T-helper 1 cell treated with Interleukin-12 subunit alpha and Interleukin-12 subunit beta and Interleukin-4 antibody, amounts not matched to agents 30 μg/mL and 1 μg/mL, for 36 hours (primary cell): Measurements from ENCODE around the gene UBR4.

Experiments used
- H3K27ac Mint-ChIP-seq: one replicate; pipeline ENCODE4 v1.8.0; 2021; ENCODE audit warnings: mild to moderate bottlenecking, mixed read lengths
- H3K27me3 Mint-ChIP-seq: one replicate; pipeline ENCODE4 v1.8.0; 2021; ENCODE audit warnings: low read depth, mixed read lengths
- H3K36me3 Mint-ChIP-seq: one replicate; pipeline ENCODE4 v1.8.0; 2021; ENCODE audit warnings: low read depth, mixed read lengths
- H3K4me1 Mint-ChIP-seq: one replicate; pipeline ENCODE4 v1.8.0; 2021; ENCODE audit warnings: low read depth, mixed read lengths
- H3K4me3 Mint-ChIP-seq: one replicate; pipeline ENCODE4 v1.8.0; 2021; ENCODE audit warnings: mild to moderate bottlenecking, moderate library complexity, mixed read lengths
- H3K9me3 Mint-ChIP-seq: one replicate; pipeline ENCODE4 v1.8.0; 2021; ENCODE audit warnings: mixed read lengths

The UBR4 gene

DNA sequence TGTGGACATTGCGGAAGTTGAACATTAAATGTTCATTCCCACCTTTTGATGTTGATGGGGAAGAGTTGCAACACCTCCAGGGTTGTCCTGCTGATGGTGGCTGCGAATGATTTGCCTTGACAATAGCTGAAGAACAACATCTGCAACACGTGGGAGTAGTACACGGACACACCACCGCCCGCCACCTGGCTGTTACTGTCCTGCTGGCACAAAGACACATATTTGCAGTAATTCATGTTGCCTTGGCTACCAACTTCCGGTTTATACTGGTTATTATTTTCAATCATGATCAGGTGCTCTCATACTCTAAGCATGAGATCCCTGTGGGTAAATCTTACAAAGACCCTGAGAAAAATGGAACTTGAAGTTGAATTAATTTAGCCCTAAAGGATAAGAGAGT, 55.2 kb downstream of the UBR4 start:
- no peaks in the 10 kb centered on the region for H3K9me3 Mint-ChIP-seq
- peaks cover 5% of the 10 kb centered on the region for H3K4me1 Mint-ChIP-seq
- no peaks in the 10 kb centered on the region for H3K27me3 Mint-ChIP-seq
- H3K36me3 Mint-ChIP-seq: peaks cover 67% of the 10 kb centered on the region
- H3K27ac Mint-ChIP-seq: no peak overlapping the region
- H3K4me3 Mint-ChIP-seq: no peak overlapping the region

DNA sequence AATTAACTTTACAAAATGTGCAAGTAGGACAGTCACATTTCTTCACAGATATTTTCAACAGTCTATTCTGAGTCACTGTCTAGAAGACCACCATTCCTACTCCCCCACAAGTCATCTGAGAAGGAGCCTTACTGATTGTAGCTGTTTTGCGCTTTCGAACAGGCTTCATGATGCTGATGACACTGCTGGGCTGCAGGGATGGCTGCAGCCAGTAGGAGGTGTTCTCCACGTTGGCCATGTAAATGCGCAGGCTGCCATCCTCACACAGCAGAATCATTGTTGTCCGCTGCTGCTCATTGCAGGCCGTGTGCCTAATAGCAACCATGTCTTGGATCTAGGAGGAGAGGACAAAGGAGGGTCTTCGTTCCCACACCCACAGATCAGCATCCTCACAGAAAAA, 56.9 kb downstream of the UBR4 start:
- no peak overlapping the region for H3K27ac Mint-ChIP-seq
- no peak overlapping the region for H3K4me3 Mint-ChIP-seq
- no peaks in the 10 kb centered on the region for H3K27me3 Mint-ChIP-seq
- peaks cover 76% of the 10 kb centered on the region for H3K36me3 Mint-ChIP-seq
- no peaks in the 10 kb centered on the region for H3K9me3 Mint-ChIP-seq
- H3K4me1 Mint-ChIP-seq: peaks cover 5% of the 10 kb centered on the region

DNA sequence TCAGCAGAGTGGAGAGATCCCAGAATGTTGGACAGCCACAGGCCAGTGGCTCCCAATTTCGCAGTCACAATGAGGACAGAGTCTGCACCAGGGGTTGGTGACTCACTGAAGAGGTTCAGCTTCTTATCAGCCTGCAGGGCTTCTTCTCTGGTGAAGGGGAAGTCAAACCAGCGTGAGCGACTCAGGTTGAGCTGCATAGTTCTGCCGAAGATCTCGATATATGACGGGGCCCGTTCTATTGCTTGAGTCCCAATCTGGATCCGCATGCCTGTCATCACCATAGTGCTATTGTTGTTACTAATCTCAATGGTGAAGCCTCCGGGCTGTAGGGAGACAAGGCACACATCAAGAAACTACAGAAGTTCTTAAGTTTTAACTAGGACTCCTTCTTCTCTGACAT, 58.5 kb downstream of the UBR4 start:
- Mint-ChIP-seq H3K9me3 (no peaks in the 10 kb centered on the region), H3K27ac (no peak overlapping the region), H3K4me3 (no peak overlapping the region), H3K4me1 (peaks cover 2% of the 10 kb centered on the region), H3K36me3 (peaks cover 79% of the 10 kb centered on the region), H3K27me3 (no peaks in the 10 kb centered on the region)

DNA sequence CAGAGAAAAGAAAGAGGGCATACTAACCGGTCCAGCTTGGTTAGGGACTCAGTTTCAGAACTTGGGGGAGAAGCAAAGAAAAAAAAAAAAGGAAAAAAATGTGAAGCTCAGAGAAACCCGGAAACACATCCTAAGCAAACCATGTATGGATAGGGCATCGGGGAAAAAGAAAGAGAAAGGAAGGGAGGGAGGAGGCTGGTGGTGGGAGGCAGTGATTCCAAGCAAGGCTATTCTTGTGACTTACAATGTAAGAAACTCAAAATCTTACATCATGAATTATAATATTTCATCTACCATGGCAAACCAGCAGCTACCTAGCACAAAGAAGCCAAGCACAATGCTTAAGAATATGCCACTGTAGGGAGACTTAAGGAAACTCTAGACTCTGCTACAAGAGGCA, 60.3 kb downstream of the UBR4 start:
- no peaks in the 10 kb centered on the region for H3K9me3 Mint-ChIP-seq
- H3K4me1 Mint-ChIP-seq: no peaks in the 10 kb centered on the region
- no peak overlapping the region for H3K4me3 Mint-ChIP-seq
- no peaks in the 10 kb centered on the region for H3K27me3 Mint-ChIP-seq
- no peak overlapping the region for H3K27ac Mint-ChIP-seq
- peaks cover 86% of the 10 kb centered on the region for H3K36me3 Mint-ChIP-seq

DNA sequence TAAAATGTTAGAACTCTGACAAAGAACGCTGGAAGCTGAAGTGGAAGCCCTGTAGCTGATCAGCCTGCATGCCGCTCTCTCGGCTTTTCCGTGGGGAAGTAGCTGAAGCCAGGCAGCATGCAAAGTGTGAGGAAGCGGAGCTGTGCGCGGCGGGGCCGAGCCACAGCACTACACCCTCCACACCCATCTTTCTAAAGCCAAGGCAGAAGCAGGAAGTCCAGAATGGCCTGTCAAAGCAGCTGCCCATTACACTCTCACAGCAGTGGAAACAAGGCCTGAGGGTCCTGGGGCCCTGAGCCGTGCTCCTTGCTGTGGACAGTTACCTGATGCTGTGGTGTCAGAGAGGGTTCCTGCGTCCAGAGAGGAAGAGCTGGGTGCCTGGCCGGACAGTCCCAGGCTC, 69.6 kb downstream of the UBR4 start:
- no peak overlapping the region for H3K4me3 Mint-ChIP-seq
- H3K4me1 Mint-ChIP-seq: no peaks in the 10 kb centered on the region
- no peak overlapping the region for H3K27ac Mint-ChIP-seq
- H3K36me3 Mint-ChIP-seq: peaks cover 68% of the 10 kb centered on the region
- no peaks in the 10 kb centered on the region for H3K27me3 Mint-ChIP-seq
- no peaks in the 10 kb centered on the region for H3K9me3 Mint-ChIP-seq

DNA sequence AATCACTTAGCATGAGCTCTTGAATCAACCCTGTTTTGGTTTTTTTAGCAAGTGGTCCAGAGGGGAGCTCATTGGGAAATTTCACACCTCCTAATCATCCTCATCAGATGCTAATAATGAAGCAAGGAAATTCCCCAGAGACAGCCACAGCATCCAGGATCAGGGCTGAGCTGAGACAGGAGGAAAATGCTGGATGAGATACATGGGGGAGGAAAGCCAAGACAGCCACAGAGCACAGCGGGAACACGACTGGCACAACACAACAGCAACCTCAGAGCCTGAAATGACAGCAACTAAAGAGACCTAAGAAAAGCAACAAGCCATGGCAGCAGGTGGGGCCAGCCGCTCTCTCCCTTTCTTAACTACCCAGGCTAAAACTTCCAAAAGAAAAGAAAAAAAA, 70.4 kb downstream of the UBR4 start:
- no peak overlapping the region for H3K27ac Mint-ChIP-seq
- H3K27me3 Mint-ChIP-seq: no peaks in the 10 kb centered on the region
- H3K4me3 Mint-ChIP-seq: no peak overlapping the region
- H3K4me1 Mint-ChIP-seq: no peaks in the 10 kb centered on the region
- H3K9me3 Mint-ChIP-seq: peaks cover 6% of the 10 kb centered on the region
- peaks cover 68% of the 10 kb centered on the region for H3K36me3 Mint-ChIP-seq

DNA sequence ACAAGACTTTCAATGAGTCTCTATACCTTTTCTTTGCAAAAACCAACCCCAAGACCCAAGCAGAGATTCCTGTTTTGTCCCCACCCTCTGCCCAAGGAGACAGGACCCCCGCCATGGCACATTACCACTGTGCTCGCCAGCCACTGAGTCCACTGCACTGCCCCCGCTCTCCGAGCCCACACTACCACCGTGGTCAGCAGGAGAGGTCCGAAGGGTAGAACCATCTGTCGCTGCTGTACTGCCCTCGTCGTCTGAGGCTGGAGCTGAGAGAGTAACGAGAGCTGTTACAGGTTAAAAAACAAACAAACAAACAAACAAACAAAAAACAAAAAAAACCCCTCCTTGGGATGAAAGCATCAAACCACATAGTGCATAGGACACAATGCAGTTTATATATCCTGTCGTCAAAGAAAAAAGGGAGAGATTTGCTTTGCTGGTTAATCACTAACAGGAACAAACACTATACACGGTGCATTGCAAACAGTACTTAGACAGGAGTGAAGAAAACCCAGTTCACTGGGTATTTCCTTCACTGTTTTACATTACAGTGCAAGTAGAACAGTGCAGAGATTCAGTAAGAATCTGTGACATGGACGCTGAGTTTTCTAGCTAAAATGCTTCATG, 71.0 kb downstream of the UBR4 start:
- Mint-ChIP-seq H3K36me3 (peaks cover 69% of the 10 kb centered on the region), H3K27ac (no peak overlapping the region), H3K9me3 (peaks cover 7% of the 10 kb centered on the region), H3K4me3 (no peak overlapping the region), H3K27me3 (no peaks in the 10 kb centered on the region), H3K4me1 (no peaks in the 10 kb centered on the region)

DNA sequence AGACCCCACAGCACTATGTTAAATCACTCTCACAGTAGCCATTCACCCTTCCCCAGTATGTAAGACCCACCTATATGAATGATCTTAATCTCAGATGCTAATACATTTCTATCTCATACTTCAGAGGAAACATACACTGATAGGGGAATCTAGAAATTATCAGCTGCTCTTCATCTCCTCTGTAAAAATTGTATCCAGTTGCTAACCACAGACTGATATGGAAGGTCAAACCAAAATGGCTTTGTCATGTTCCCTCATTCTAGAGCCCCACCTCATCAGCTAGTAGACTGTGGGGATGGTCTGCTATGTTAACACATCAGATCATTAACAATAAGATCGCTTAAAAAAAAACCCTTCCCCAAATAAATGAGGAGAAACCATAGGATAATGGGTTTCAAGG, 71.7 kb downstream of the UBR4 start:
- Mint-ChIP-seq H3K9me3 (peaks cover 9% of the 10 kb centered on the region), H3K36me3 (peaks cover 67% of the 10 kb centered on the region), H3K4me1 (no peaks in the 10 kb centered on the region), H3K27me3 (no peaks in the 10 kb centered on the region), H3K27ac (no peak overlapping the region), H3K4me3 (no peak overlapping the region)

DNA sequence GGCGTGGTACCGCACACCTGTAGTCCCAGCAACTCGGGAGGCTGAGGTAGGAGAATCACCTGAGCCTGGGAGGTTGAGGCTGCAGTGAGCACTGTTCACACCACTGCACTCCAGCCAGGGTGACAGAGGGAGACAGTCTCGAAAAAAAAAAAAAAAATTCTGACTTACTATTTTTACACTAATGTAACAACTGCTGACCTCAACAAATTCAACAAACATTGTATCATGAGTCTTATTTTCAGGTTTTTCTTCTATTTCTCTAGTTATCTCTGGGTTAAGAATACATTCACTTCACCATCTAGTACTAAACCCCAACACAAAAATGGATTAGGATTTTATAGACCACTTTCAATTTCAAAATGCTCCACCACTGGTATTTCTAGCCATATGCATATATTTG, 72.9 kb downstream of the UBR4 start:
- Mint-ChIP-seq H3K27me3 (no peaks in the 10 kb centered on the region), H3K9me3 (peaks cover 18% of the 10 kb centered on the region), H3K4me1 (no peaks in the 10 kb centered on the region), H3K4me3 (no peak overlapping the region), H3K27ac (no peak overlapping the region), H3K36me3 (peaks cover 71% of the 10 kb centered on the region)

DNA sequence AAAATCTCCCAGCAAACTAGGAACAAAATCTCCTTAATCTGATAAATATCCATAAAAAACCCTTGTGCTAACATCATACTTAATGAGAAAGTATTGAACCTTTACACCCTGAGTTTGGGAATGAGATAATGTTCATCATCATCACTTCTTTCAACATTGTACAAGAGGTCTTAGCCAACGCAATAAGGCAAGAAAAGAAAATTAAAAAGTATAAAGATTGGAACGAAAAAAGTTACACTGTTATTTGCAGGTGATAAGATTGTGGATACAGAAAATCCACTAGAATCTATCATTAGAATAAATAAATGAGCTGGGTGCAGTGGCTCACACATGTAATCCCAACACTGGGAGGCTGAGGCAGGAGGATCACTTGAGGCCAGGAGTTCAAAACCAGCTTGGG, 76.7 kb downstream of the UBR4 start:
- H3K4me3 Mint-ChIP-seq: no peak overlapping the region
- H3K4me1 Mint-ChIP-seq: peaks cover 4% of the 10 kb centered on the region
- peaks cover 18% of the 10 kb centered on the region for H3K9me3 Mint-ChIP-seq
- H3K27me3 Mint-ChIP-seq: no peaks in the 10 kb centered on the region
- peaks cover 62% of the 10 kb centered on the region for H3K36me3 Mint-ChIP-seq
- H3K27ac Mint-ChIP-seq: no peak overlapping the region

DNA sequence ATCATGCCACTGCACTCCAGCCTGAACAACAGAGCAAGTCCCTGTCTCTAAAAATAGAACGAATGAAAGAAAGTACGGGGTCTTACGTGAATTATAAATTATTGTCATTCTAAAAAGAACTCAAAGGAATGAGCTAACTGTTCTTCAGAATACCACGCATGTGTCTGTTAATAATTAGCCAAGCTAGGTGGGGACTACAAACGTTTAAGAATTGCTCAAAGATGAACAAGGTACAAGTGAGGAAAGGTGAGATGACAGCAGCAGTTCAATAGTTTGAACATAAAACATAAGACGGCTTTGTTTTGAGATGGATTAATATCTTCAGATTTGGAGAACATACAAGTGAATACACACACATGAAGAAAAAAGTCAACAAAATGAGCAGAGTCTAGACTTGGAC, 79.6 kb downstream of the UBR4 start:
- Mint-ChIP-seq H3K4me1 (peaks cover 7% of the 10 kb centered on the region), H3K4me3 (no peak overlapping the region), H3K36me3 (peaks cover 66% of the 10 kb centered on the region), H3K27ac (no peak overlapping the region), H3K9me3 (peaks cover 18% of the 10 kb centered on the region), H3K27me3 (no peaks in the 10 kb centered on the region)

DNA sequence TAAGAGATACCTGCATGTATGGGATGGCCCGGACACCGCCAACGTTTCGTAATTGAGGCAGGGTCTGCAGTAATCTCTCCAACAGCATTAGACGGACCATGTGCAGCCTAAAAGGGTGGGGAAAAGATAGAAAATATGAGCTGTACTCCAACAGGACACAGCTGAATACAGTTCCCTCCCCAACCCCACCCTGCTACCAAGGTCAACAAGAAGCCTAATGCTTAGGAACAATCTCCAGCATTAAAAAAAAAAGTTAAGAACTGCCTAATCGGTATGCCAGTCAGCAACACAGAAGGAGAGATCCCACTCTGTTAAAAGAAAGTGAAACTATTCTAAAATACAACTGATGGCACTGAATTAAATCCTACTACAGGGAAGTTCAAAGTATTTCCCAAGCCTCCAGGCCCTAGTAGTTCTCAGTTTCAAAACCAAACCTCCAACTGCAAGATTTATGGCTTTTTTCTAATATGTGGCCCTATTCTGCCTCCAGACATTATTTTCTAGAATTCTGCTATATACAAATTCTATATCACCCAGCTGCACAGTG, 81.0 kb downstream of the UBR4 start:
- Mint-ChIP-seq H3K4me3 (no peak overlapping the region), H3K27ac (no peak overlapping the region), H3K4me1 (peaks cover 21% of the 10 kb centered on the region), H3K27me3 (no peaks in the 10 kb centered on the region), H3K36me3 (peaks cover 67% of the 10 kb centered on the region), H3K9me3 (peaks cover 10% of the 10 kb centered on the region)

DNA sequence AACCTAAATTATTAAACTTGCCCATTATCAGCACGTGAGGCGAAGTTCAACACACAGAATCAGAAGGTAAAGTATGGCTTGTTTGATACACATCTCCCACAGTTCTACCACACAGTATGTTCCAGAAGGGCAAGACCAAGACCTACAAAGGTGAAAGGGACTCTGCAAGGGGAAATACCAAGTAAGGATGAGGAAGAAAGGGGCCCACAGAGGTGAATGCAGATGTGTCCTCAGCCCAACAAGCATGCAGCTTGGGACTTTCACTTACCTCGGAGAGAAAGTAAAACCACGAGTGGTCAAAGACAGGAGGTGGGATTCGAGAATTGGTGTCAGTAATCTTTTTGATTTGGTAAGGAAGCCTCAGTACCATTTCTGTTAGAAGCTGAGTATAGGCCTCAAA, 85.8 kb downstream of the UBR4 start:
- no peaks in the 10 kb centered on the region for H3K9me3 Mint-ChIP-seq
- H3K27me3 Mint-ChIP-seq: no peaks in the 10 kb centered on the region
- H3K36me3 Mint-ChIP-seq: peaks cover 84% of the 10 kb centered on the region
- peaks cover 31% of the 10 kb centered on the region for H3K4me1 Mint-ChIP-seq
- peak overlapping the region; percentile 68 for H3K27ac Mint-ChIP-seq
- peak overlapping the region; percentile 43 for H3K4me3 Mint-ChIP-seq

DNA sequence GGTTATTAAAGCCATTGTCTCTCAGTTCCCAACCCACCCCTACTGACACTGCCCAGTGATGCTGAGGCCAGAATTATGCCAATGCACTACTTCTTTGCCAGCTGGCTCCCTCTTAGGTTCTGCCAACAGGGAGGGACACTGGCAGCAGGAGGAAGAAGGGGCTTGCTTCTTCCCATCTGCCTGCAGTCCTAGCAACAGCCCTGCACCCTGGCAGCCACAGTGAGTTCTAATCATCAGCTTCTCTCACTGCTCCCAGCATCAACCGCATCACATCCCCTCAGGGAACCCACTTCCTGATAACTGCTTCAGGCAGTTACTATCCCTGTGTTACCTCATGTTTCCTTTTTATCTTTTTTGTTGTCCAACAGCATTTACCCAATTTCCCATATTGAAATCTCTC, 86.2 kb downstream of the UBR4 start:
- H3K27ac Mint-ChIP-seq: peak overlapping the region; percentile 68
- peak overlapping the region; percentile 43 for H3K4me3 Mint-ChIP-seq

DNA sequence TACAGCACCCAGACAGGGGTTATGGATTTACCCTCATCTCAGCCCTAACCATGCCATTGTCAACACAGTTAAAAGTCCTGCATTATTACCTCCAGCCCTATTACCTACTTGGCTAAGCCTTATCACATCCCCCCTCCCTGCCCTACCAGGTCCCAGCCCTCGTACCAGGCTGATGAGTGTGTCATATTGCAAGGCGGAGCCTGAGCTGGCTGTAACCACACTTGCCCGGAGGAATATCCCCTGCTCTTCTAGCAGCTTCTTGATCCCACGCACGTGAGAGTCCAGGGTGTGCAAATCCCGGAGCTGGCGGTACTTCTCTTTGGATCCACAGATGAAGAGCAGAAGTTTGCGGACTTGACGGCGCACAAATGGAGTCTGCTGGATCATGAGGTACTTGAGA, 87.4 kb downstream of the UBR4 start:
- no peaks in the 10 kb centered on the region for H3K9me3 Mint-ChIP-seq
- no peak overlapping the region for H3K27ac Mint-ChIP-seq
- H3K4me3 Mint-ChIP-seq: no peak overlapping the region
- peaks cover 88% of the 10 kb centered on the region for H3K36me3 Mint-ChIP-seq
- H3K4me1 Mint-ChIP-seq: peaks cover 31% of the 10 kb centered on the region
- H3K27me3 Mint-ChIP-seq: no peaks in the 10 kb centered on the region

More for the DNA sequence above, 86.2 kb downstream of the UBR4 start:
- Mint-ChIP-seq H3K4me1 (peaks cover 31% of the 10 kb centered on the region), H3K36me3 (peaks cover 88% of the 10 kb centered on the region), H3K27me3 (no peaks in the 10 kb centered on the region), H3K9me3 (no peaks in the 10 kb centered on the region)

DNA sequence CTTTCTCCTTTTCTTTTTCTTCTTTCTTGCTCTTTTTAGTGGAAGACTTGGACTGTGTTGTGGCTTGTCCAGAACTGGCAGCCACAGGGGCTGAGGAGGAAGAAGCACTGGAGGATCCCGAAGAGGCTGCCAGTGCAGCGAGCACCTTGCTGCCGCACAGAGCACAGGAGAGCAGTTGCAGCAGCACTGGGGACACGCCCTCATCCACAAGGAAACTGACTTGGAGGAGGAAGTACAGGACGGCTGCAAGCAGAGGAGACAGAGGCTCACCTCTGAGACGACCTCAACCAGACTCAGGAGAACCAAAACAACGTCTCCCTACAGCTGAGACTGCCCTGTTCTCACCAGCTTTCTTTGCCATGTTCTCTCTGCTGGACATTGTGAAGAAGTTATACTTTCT, 88.9 kb downstream of the UBR4 start:
- Mint-ChIP-seq H3K9me3 (no peaks in the 10 kb centered on the region), H3K4me3 (no peak overlapping the region), H3K36me3 (peaks cover 80% of the 10 kb centered on the region), H3K27ac (no peak overlapping the region), H3K4me1 (peaks cover 28% of the 10 kb centered on the region), H3K27me3 (no peaks in the 10 kb centered on the region)
